Natural killer cell treated with Interleukin-12 subunit alpha and Interleukin-12 subunit beta and Interleukin-15 and Interleukin-18, amount 100 ng/mL, for 72 hours (primary cell): Measurements from ENCODE around the gene ZNF677. TPM values are rescaled to one million over a fixed set of nuclear protein-coding genes. Genes with fewer than 3 reads are reported as not detected.

ENCODE experiments used
- total RNA-seq, 2 donors: library from RNA; stranded (reverse); gene quantifications; one replicate each; pipeline ENCODE4 v1.2.3, GENCODE V29; 2022

The ZNF677 gene
- total RNA-seq, 2 donors from 2014 or later: 2.2 to 11.2 TPM

Other genes starting within 250 kb of the ZNF677 start
- gene ERVV-1, start 241.0 kb downstream of the ZNF677 start, total RNA-seq: not detected
- gene ERVV-2, start 210.1 kb downstream of the ZNF677 start, total RNA-seq: not detected
- gene ZNF160, start 151.5 kb downstream of the ZNF677 start, total RNA-seq: 10 to 100 TPM; 31.3 to 41.4 TPM
- gene ZNF415, start 122.0 kb downstream of the ZNF677 start, total RNA-seq: 1 to 10 TPM; 1.1 to 3.2 TPM
- gene ZNF347, start 95.8 kb downstream of the ZNF677 start, total RNA-seq: 10 to 100 TPM in 1 of 2 donors, 1 to 10 TPM in 1; 4.6 to 12.6 TPM
- gene ZNF665, start 61.5 kb downstream of the ZNF677 start, total RNA-seq: 1 to 10 TPM; 2.1 to 3.0 TPM
- not detected for gene VN1R2, start 3.4 kb upstream of the ZNF677 start, total RNA-seq
- not detected for gene VN1R4, start 12.8 kb upstream of the ZNF677 start, total RNA-seq
- 1 to 10 TPM; 5.5 to 7.9 TPM for gene ZNF845, start 78.9 kb upstream of the ZNF677 start, total RNA-seq
- 10 to 100 TPM; 12.3 to 18.6 TPM for gene ZNF525, start 110.8 kb upstream of the ZNF677 start, total RNA-seq
- 10 to 100 TPM in 1 of 2 donors, 1 to 10 TPM in 1; 7.7 to 13.5 TPM for gene ZNF765, start 140.3 kb upstream of the ZNF677 start, total RNA-seq
- 10 to 100 TPM; 10.9 to 15.4 TPM for gene ZNF761, start 177.1 kb upstream of the ZNF677 start, total RNA-seq
- 1 to 10 TPM; 3.9 to 6.2 TPM for gene ZNF813, start 212.9 kb upstream of the ZNF677 start, total RNA-seq